Trophoblast cell (in vitro differentiated cells and primary cell): ENCODE results near the gene PAX2.

Source experiments
- DNase-seq, 2 donors: peaks; one replicate each; pipeline ENCODE4 v3.0.0-alpha.2; 2016
- H2AFZ ChIP-seq: 2 replicates; pipeline ENCODE4 v1.6.1; 2013; ENCODE audit warnings: low read length, moderate library complexity, mild to moderate bottlenecking; ENCODE audit not compliant: insufficient read depth, poor library complexity
- H2AK5ac ChIP-seq: 2 replicates; pipeline ENCODE4 v1.6.1; 2013; ENCODE audit warnings: mild to moderate bottlenecking, low read length
- H2BK120ac ChIP-seq: 2 replicates; pipeline ENCODE4 v1.6.1; 2013; ENCODE audit warnings: low read length, mild to moderate bottlenecking, moderate library complexity; ENCODE audit not compliant: insufficient read depth, poor library complexity
- H2BK12ac ChIP-seq: 2 replicates; pipeline ENCODE4 v1.6.1; 2013; ENCODE audit warnings: mild to moderate bottlenecking, low read length, moderate library complexity
- H2BK5ac ChIP-seq: 2 replicates; pipeline ENCODE4 v1.6.1; 2013; ENCODE audit warnings: low read length, low read depth, moderate library complexity, mild to moderate bottlenecking; ENCODE audit not compliant: poor library complexity
- H3K14ac ChIP-seq: 2 replicates; pipeline ENCODE4 v1.6.1; 2013; ENCODE audit warnings: mild to moderate bottlenecking, low read length
- H3K18ac ChIP-seq: 2 replicates; pipeline ENCODE4 v1.6.1; 2013; ENCODE audit warnings: mild to moderate bottlenecking, low read length
- H3K23ac ChIP-seq: 2 replicates; pipeline ENCODE4 v1.6.1; 2013; ENCODE audit warnings: low read length
- H3K27ac ChIP-seq: 2 replicates; pipeline ENCODE4 v1.5.1; 2013; ENCODE audit warnings: low read depth, mild to moderate bottlenecking, inconsistent platforms, low read length, moderate library complexity
- H3K27me3 ChIP-seq: 2 replicates; pipeline ENCODE4 v1.6.1; 2013; ENCODE audit warnings: inconsistent platforms, mild to moderate bottlenecking, low read length, moderate library complexity; ENCODE audit not compliant: insufficient read depth
- H3K36me3 ChIP-seq, 2 experiments: 1 replicate in 1 of 2; 2 replicates in 1 of 2; pipeline ENCODE4 v1.6.1; 2013; ENCODE audit warnings: low read length in 2 of 2, mild to moderate bottlenecking in 2 of 2, moderate library complexity in 1 of 2; ENCODE audit not compliant: insufficient read depth in 2 of 2, control insufficient read depth in 1 of 2
- H3K4ac ChIP-seq: 2 replicates; pipeline ENCODE4 v1.6.1; 2013; ENCODE audit warnings: low read depth, mild to moderate bottlenecking, low read length, moderate library complexity
- H3K4me1 ChIP-seq, 2 experiments: 1 replicate in 1 of 2; 2 replicates in 1 of 2; pipeline ENCODE4 v1.6.1; 2013; ENCODE audit warnings: low read length in 2 of 2, mild to moderate bottlenecking in 2 of 2, moderate library complexity in 1 of 2; ENCODE audit not compliant: insufficient read depth in 2 of 2, control insufficient read depth in 1 of 2
- H3K4me2 ChIP-seq: 2 replicates; pipeline ENCODE4 v1.6.1; 2013; ENCODE audit warnings: inconsistent platforms, mild to moderate bottlenecking, low read length, moderate library complexity
- H3K4me3 ChIP-seq: 2 replicates; pipeline ENCODE4 v1.5.1; 2013; ENCODE audit warnings: mild to moderate bottlenecking, low read depth, low read length, inconsistent platforms
- H3K79me1 ChIP-seq: one replicate; pipeline ENCODE4 v1.6.1; 2013; ENCODE audit warnings: low read length
- H3K79me2 ChIP-seq: 2 replicates; pipeline ENCODE4 v1.6.1; 2013; ENCODE audit warnings: low read length, mild to moderate bottlenecking; ENCODE audit not compliant: control insufficient read depth, insufficient read depth, poor library complexity
- H3K9ac ChIP-seq: 2 replicates; pipeline ENCODE4 v1.6.1; 2013; ENCODE audit warnings: mild to moderate bottlenecking, low read length
- H3K9me3 ChIP-seq: 2 replicates; pipeline ENCODE4 v1.6.1; 2013; ENCODE audit warnings: low read depth, mild to moderate bottlenecking, control low read depth, inconsistent platforms, low read length; ENCODE audit not compliant: insufficient read depth
- H4K12ac ChIP-seq: 2 replicates; pipeline ENCODE4 v1.6.1; 2013; ENCODE audit warnings: low read depth, mild to moderate bottlenecking, low read length, moderate library complexity
- H4K8ac ChIP-seq: 2 replicates; pipeline ENCODE4 v1.6.1; 2013; ENCODE audit warnings: low read depth, mild to moderate bottlenecking, low read length, moderate library complexity
- H4K91ac ChIP-seq: one replicate; pipeline ENCODE4 v1.6.1; 2013; ENCODE audit warnings: low read depth, mild to moderate bottlenecking, low read length, moderate library complexity
- WGBS: extraction: QIAGEN DNeasy Blood & Tissue Kit; methylation state at CpG from one replicate; pipeline ENCODE4 v1.1.7; 2013; ENCODE audit warnings: missing lambda C conversion rate; ENCODE audit not compliant: insufficient read length, insufficient coverage; ENCODE audit errors: extremely low coverage; 5-methylcytosine and 5-hydroxymethylcytosine counted together

The PAX2 gene

GRCh38 chr10:100875484-100876166 lies 130.2 kb downstream of the PAX2 start:
- no peaks in the 10 kb centered on the region for H3K4me1 ChIP-seq
- no peak overlapping the region for H4K12ac ChIP-seq
- H4K91ac ChIP-seq, result no peak overlapping the region
- H2AFZ ChIP-seq, result no peak overlapping the region
- H3K79me1 ChIP-seq, result no peaks in the 10 kb centered on the region
- no peak overlapping the region for H2BK120ac ChIP-seq
- H4K8ac ChIP-seq, result no peak overlapping the region
- H2AK5ac ChIP-seq, result no peak overlapping the region
- H3K36me3 ChIP-seq, result no peaks in the 10 kb centered on the region
- H3K27ac ChIP-seq, result no peak overlapping the region
- H3K4me2 ChIP-seq, result no peak overlapping the region
- H3K18ac ChIP-seq, result no peak overlapping the region
- DNase-seq, result no peak
- no peak overlapping the region for H3K4ac ChIP-seq
- H3K4me3 ChIP-seq, result no peak overlapping the region
- H3K9me3 ChIP-seq, result peaks cover 2% of the 10 kb centered on the region
- no peak overlapping the region for H2BK5ac ChIP-seq
- H3K9ac ChIP-seq, result no peak overlapping the region
- no peak overlapping the region for H2BK12ac ChIP-seq
- no peaks in the 10 kb centered on the region for H3K27me3 ChIP-seq
- no peak overlapping the region for H3K23ac ChIP-seq
- no peak overlapping the region for H3K14ac ChIP-seq
- no peaks in the 10 kb centered on the region for H3K79me2 ChIP-seq
- WGBS, result no CpG with 5 or more reads among the region's 5 CpGs

- H3K27me3 ChIP-seq, result no peaks in the 10 kb centered on the region
- H2BK5ac ChIP-seq, result no peak overlapping the region
- H2AFZ ChIP-seq, result no peak overlapping the region
- no peak overlapping the region for H4K8ac ChIP-seq
- no CpG with 5 or more reads among the region's 24 CpGs for WGBS
- H4K91ac ChIP-seq, result no peak overlapping the region
- H3K9me3 ChIP-seq, result peaks cover 2% of the 10 kb centered on the region
- H3K4me2 ChIP-seq, result no peak overlapping the region
- H3K4me1 ChIP-seq, result no peaks in the 10 kb centered on the region
- no peak overlapping the region for H2AK5ac ChIP-seq
- H3K4ac ChIP-seq, result no peak overlapping the region
- H3K9ac ChIP-seq, result no peak overlapping the region
- H3K14ac ChIP-seq, result no peak overlapping the region
- no peak overlapping the region for H3K4me3 ChIP-seq
- H2BK120ac ChIP-seq, result no peak overlapping the region
- no peak overlapping the region for H4K12ac ChIP-seq
- H3K79me2 ChIP-seq, result no peaks in the 10 kb centered on the region
- no peaks in the 10 kb centered on the region for H3K79me1 ChIP-seq
- H3K23ac ChIP-seq, result no peak overlapping the region
- no peak overlapping the region for H3K27ac ChIP-seq
- no peak overlapping the region for H2BK12ac ChIP-seq
- H3K18ac ChIP-seq, result no peak overlapping the region
- H3K36me3 ChIP-seq, result no peaks in the 10 kb centered on the region
- no peak for DNase-seq
Observed at GRCh38 chr10:100876585-100877460, 131.4 kb downstream of the PAX2 start.

- Histone ChIP-seq H3K4me1 (no peaks in the 10 kb centered on the region), H2AK5ac (no peak overlapping the region), H3K4ac (no peak overlapping the region), H3K4me3 (no peak overlapping the region), H4K12ac (no peak overlapping the region), H4K91ac (no peak overlapping the region), H4K8ac (no peak overlapping the region), H3K23ac (no peak overlapping the region), H3K18ac (no peak overlapping the region), H3K27me3 (no peaks in the 10 kb centered on the region), H3K14ac (no peak overlapping the region), H3K4me2 (no peak overlapping the region), H2BK12ac (no peak overlapping the region), H2BK5ac (no peak overlapping the region), H3K9me3 (peaks cover 2% of the 10 kb centered on the region), H2BK120ac (no peak overlapping the region), H2AFZ (no peak overlapping the region), H3K79me2 (no peaks in the 10 kb centered on the region), H3K9ac (no peak overlapping the region), H3K36me3 (no peaks in the 10 kb centered on the region), H3K79me1 (no peaks in the 10 kb centered on the region), H3K27ac (no peak overlapping the region)
- no peak for DNase-seq
- WGBS, result no CpG with 5 or more reads among the region's 11 CpGs
Observed at GRCh38 chr10:100877461-100877850, 132.1 kb downstream of the PAX2 start.

GRCh38 chr10:100878291-100878910 lies 133.0 kb downstream of the PAX2 start:
- Histone ChIP-seq H3K4me1 (peaks cover under 1 to 5% of the 10 kb centered on the region in 2 experiments), H3K9me3 (peaks cover 2% of the 10 kb centered on the region), H3K18ac (no peak overlapping the region), H3K79me1 (no peaks in the 10 kb centered on the region), H4K91ac (no peak overlapping the region), H2AK5ac (no peak overlapping the region), H2AFZ (no peak overlapping the region), H3K36me3 (no peaks in the 10 kb centered on the region), H2BK12ac (no peak overlapping the region), H4K12ac (no peak overlapping the region), H3K9ac (no peak overlapping the region), H3K79me2 (no peaks in the 10 kb centered on the region), H3K23ac (no peak overlapping the region), H3K27me3 (no peaks in the 10 kb centered on the region), H3K4ac (no peak overlapping the region), H3K4me2 (no peak overlapping the region), H2BK5ac (no peak overlapping the region), H2BK120ac (no peak overlapping the region), H3K4me3 (no peak overlapping the region), H3K27ac (no peak overlapping the region), H3K14ac (no peak overlapping the region), H4K8ac (no peak overlapping the region)
- DNase-seq, result peak; percentile 44 to 75
- WGBS, result no CpG with 5 or more reads among the region's 5 CpGs
